Stimulated activated effector memory CD8-positive, alpha-beta T cell treated with anti-CD3 and anti-CD28 coated beads, Interleukin-12 subunit alpha, Interleukin-12 subunit beta, amount 100 ng/mL, for 72 hours (primary cell): ENCODE measurements around the gene SRRM5.
"Not testable (repeated sequence)": the region's sequence is repeated elsewhere in the genome, so short reads cannot be mapped to it uniquely, and the experiment has no call there.

ENCODE experiments used
- ATAC-seq: fragments of 150-1000 bp; cut with Tn5 transposase; 2 replicates; pipeline ENCODE4 v1.10.0; 2021
- DNase-seq, 2 donors: peaks; one replicate each; pipeline ENCODE4 v3.0.0; 2021 to 2022; ENCODE audit warnings: low spot score in 2 of 2
- H3K27ac Mint-ChIP-seq: one replicate; pipeline ENCODE4 v1.8.0; 2022; ENCODE audit warnings: mild to moderate bottlenecking, mixed read lengths
- H3K36me3 Mint-ChIP-seq: one replicate; pipeline ENCODE4 v1.8.0; 2022; ENCODE audit warnings: mild to moderate bottlenecking, mixed read lengths
- H3K4me1 Mint-ChIP-seq: one replicate; pipeline ENCODE4 v1.8.0; 2022; ENCODE audit warnings: mixed read lengths
- H3K4me3 Mint-ChIP-seq: one replicate; pipeline ENCODE4 v1.8.0; 2022; ENCODE audit warnings: mild to moderate bottlenecking, mixed read lengths
- H3K9me3 Mint-ChIP-seq: one replicate; pipeline ENCODE4 v1.8.0; 2022; ENCODE audit warnings: mixed read lengths

The SRRM5 gene

DNA sequence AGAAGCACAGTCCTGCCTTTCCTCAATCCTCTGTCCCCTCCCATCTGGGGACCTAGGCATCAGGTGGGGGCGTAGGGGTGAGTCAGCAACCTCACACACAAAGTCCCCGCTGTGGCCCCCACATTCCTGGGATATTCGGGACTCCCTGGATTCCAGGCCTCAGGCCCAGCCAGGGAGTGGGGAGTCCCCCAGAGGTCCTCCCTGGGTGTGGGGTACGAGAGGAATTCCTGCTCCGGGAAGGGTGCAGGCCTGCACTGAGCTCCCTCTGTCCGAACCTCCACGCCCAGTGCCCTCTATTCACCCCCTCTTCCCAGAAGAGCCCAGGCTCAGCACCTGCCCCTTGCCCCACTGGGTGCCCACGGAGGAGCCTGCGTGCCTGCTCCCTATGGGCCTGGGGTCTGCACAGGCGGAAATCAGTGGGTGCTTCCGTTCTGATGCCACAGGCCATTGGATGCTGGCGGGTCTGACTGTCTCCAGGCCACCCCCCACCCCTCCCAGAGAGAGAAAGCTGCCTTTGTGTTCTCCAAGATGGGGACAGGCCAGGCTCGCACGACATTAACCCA, 24.3 kb downstream of the SRRM5 start:
- peaks cover 28% of the 10 kb centered on the region for H3K4me1 Mint-ChIP-seq
- H3K27ac Mint-ChIP-seq, result no peak overlapping the region
- DNase-seq, result no peak
- no peak for ATAC-seq
- H3K9me3 Mint-ChIP-seq, result no peaks in the 10 kb centered on the region
- no peaks in the 10 kb centered on the region for H3K36me3 Mint-ChIP-seq
- no peak overlapping the region for H3K4me3 Mint-ChIP-seq

DNA sequence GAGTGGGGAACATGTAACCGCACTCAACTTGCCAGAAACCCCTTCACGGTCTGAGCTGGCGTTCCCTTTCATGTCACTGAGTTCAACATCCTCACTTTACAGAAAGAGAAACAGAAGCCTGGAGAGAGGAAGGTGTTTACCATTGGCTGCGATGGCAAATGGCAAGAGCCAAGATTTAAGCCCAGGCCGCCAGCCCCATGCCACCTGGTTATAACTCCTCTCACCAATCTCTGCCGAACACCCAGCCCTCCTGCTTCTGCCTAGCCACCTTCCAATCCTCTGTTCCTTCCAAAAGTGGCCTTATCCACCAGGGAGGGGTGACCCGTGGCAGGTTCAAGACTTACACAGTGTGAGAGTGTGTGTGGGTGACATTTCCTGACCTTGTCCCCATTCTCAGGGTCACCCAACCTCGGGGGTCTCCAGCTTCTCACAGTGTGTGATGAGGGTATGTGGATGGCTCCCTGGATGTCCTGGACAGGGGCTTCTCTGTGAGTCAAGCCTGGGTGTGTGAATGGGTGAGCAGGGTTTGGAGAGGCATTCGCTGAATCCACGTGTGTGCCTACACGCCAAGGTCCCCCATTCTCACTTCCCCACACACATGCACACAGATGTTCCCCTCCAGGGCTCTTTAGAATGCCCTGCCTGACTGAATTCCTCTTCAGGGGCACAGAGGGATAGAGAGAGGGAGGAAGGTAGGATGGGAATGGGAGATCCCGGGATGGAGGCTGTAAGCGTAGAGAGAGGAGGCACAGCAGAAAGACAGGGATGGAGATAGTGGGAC, 26.5 kb downstream of the SRRM5 start:
- no peaks in the 10 kb centered on the region for H3K36me3 Mint-ChIP-seq
- no peak for DNase-seq
- no peaks in the 10 kb centered on the region for H3K9me3 Mint-ChIP-seq
- ATAC-seq, result no peak
- peaks cover 32% of the 10 kb centered on the region for H3K4me1 Mint-ChIP-seq
- H3K4me3 Mint-ChIP-seq, result peak overlapping the region; percentile 65
- H3K27ac Mint-ChIP-seq, result no peak overlapping the region

- Mint-ChIP-seq H3K4me3 (peak overlapping the region; percentile 65), H3K27ac (no peak overlapping the region), H3K9me3 (no peaks in the 10 kb centered on the region), H3K36me3 (no peaks in the 10 kb centered on the region), H3K4me1 (peaks cover 32% of the 10 kb centered on the region)
- DNase-seq (no peak), ATAC-seq (no peak)
Measured at GRCh38 chr19:43638995-43639518, 27.2 kb downstream of the SRRM5 start.

- no peaks in the 10 kb centered on the region for H3K36me3 Mint-ChIP-seq
- H3K4me3 Mint-ChIP-seq, result peak within 1 kb of the TSS; percentile 65
- ATAC-seq (peak; percentile 80), DNase-seq (peak; percentile 23 to 61)
- H3K27ac Mint-ChIP-seq, result no peak within 1 kb of the TSS
- no peaks in the 10 kb centered on the region for H3K9me3 Mint-ChIP-seq
- peaks cover 32% of the 10 kb centered on the region for H3K4me1 Mint-ChIP-seq
Measured at GRCh38 chr19:43639519-43640423, 27.9 kb downstream of the SRRM5 start, which contains the start of gene CADM4. TSS of gene CADM4 (minus strand) at chr19:43639850. CDS start at chr19:43639790, 60 bp downstream.

GRCh38 chr19:43640424-43640757, 28.5 kb downstream of the SRRM5 start:
- DNase-seq (no peak), ATAC-seq (no peak)
- H3K4me1 Mint-ChIP-seq, result peaks cover 26% of the 10 kb centered on the region
- no peak overlapping the region for H3K27ac Mint-ChIP-seq
- no peaks in the 10 kb centered on the region for H3K9me3 Mint-ChIP-seq
- peak overlapping the region; percentile 65 for H3K4me3 Mint-ChIP-seq
- H3K36me3 Mint-ChIP-seq, result no peaks in the 10 kb centered on the region

- H3K27ac Mint-ChIP-seq, result peak overlapping the region; percentile 10
- H3K9me3 Mint-ChIP-seq, result no peaks in the 10 kb centered on the region
- H3K4me3 Mint-ChIP-seq, result peak overlapping the region; percentile 65
- ATAC-seq (no peak), DNase-seq (no peak)
- H3K4me1 Mint-ChIP-seq, result peaks cover 25% of the 10 kb centered on the region
- peaks cover 4% of the 10 kb centered on the region for H3K36me3 Mint-ChIP-seq
Measured at GRCh38 chr19:43641333-43641732, 29.4 kb downstream of the SRRM5 start.

GRCh38 chr19:43642531-43642930, 30.6 kb downstream of the SRRM5 start:
- H3K36me3 Mint-ChIP-seq, result peaks cover 16% of the 10 kb centered on the region

DNA sequence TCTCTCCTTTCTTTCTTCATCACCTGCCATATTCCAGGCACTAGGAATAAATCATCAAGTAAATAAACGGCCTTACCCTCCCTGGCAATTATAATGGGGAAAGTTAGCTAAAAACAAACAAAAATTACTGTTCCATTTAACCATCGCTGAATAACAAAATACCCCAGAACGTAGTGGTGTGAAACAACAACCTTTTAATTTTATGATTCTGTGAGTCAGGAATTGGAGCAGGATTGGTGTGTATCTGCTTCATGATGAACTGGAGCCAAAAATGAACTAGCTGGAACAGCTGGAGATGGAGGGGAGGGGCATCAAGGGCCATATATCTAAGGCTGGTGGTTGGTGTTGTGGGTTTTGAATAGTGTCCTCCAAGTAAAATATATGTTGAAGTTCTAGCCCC, 31.4 kb downstream of the SRRM5 start:
- Mint-ChIP-seq H3K4me3 (no peak overlapping the region), H3K4me1 (peaks cover 25% of the 10 kb centered on the region), H3K36me3 (peaks cover 24% of the 10 kb centered on the region), H3K9me3 (no peaks in the 10 kb centered on the region), H3K27ac (no peak overlapping the region)
- ATAC-seq (no peak), DNase-seq (no peak)

More at GRCh38 chr19:43642531-43642930, 30.6 kb downstream of the SRRM5 start:
- no peak for ATAC-seq
- Mint-ChIP-seq H3K27ac (no peak overlapping the region), H3K9me3 (no peaks in the 10 kb centered on the region), H3K4me1 (peaks cover 25% of the 10 kb centered on the region), H3K4me3 (no peak overlapping the region)
- no peak for DNase-seq

GRCh38 chr19:43644181-43644580, 32.3 kb downstream of the SRRM5 start:
- H3K27ac Mint-ChIP-seq, result no peak overlapping the region
- no peaks in the 10 kb centered on the region for H3K9me3 Mint-ChIP-seq
- H3K4me3 Mint-ChIP-seq, result no peak overlapping the region
- H3K4me1 Mint-ChIP-seq, result peaks cover 18% of the 10 kb centered on the region
- DNase-seq (no peak), ATAC-seq (no peak)
- peaks cover 30% of the 10 kb centered on the region for H3K36me3 Mint-ChIP-seq

GRCh38 chr19:43648633-43649032, 36.7 kb downstream of the SRRM5 start:
- ATAC-seq, result no peak
- H3K36me3 Mint-ChIP-seq, result peaks cover 72% of the 10 kb centered on the region
- H3K9me3 Mint-ChIP-seq, result no peaks in the 10 kb centered on the region
- peak overlapping the region; percentile 23 for H3K27ac Mint-ChIP-seq
- H3K4me3 Mint-ChIP-seq, result no peak overlapping the region
- no peaks in the 10 kb centered on the region for H3K4me1 Mint-ChIP-seq
- DNase-seq, result no peak

DNA sequence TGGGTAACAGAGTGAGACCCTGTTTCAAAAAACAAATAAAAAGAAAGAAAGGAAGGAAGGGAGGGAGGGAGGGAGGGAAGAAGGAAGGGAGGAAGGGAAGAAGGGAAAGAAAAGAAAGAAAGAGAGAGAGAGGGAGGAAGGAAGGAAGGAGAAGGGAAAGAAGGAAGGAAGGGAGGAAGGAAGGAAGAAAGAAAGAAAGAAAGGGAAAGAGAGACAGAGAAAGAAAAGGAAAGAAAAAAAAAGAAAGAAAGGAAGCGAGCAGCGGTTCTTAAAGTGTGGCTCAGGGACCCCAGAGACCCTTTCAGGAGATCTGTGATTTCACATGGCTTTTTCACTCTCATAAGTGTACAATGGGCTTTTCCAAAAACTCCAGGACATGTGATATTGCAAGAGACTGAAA, 37.6 kb downstream of the SRRM5 start:
- Mint-ChIP-seq H3K27ac (no peak overlapping the region), H3K9me3 (no peaks in the 10 kb centered on the region), H3K4me1 (no peaks in the 10 kb centered on the region), H3K36me3 (peaks cover 81% of the 10 kb centered on the region), H3K4me3 (no peak overlapping the region)
- no peak for DNase-seq
- no peak for ATAC-seq

DNA sequence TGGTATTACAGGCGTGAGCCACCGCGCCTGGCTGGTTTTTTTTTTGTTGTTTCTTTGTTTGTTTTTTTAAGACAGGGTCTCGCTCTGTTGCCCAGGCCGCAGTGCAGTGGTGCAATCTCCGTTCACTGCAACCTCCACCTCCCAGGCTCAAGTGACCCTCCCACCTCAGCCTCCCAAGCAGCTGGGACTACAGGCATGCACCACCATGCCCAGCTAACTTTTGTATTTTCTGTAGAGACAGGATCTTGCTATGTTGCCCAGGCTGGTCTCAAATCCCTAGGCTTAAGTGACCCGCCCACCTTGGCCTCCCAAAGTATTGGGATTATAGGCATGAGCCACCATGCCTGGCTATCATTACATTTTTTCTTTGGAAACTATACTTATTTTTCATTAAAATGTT, 38.4 kb downstream of the SRRM5 start:
- H3K4me1 Mint-ChIP-seq, H3K9me3 Mint-ChIP-seq, H3K27ac Mint-ChIP-seq, DNase-seq, ATAC-seq, H3K4me3 Mint-ChIP-seq: not testable (repeated sequence)
- peaks cover 88% of the 10 kb centered on the region for H3K36me3 Mint-ChIP-seq

GRCh38 chr19:43651758-43652545, 40.1 kb downstream of the SRRM5 start:
- Mint-ChIP-seq H3K36me3 (peaks cover 95% of the 10 kb centered on the region), H3K27ac (no peak overlapping the region)
- ATAC-seq, result peak; percentile 39

GRCh38 chr19:43652546-43652874, 40.6 kb downstream of the SRRM5 start:
- Mint-ChIP-seq H3K27ac (no peak overlapping the region), H3K36me3 (peaks cover 95% of the 10 kb centered on the region), H3K9me3 (no peaks in the 10 kb centered on the region)

More at GRCh38 chr19:43651758-43652545, 40.1 kb downstream of the SRRM5 start:
- H3K4me1 Mint-ChIP-seq, result no peaks in the 10 kb centered on the region
- no peaks in the 10 kb centered on the region for H3K9me3 Mint-ChIP-seq
- no peak overlapping the region for H3K4me3 Mint-ChIP-seq
- peak in 1 of 2 donors; percentile 63 for DNase-seq

GRCh38 chr19:43656436-43656835, 44.5 kb downstream of the SRRM5 start:
- no peak overlapping the region for H3K4me3 Mint-ChIP-seq
- no peak for ATAC-seq
- no peaks in the 10 kb centered on the region for H3K9me3 Mint-ChIP-seq
- no peaks in the 10 kb centered on the region for H3K4me1 Mint-ChIP-seq
- no peak for DNase-seq
- peaks cover 82% of the 10 kb centered on the region for H3K36me3 Mint-ChIP-seq
- H3K27ac Mint-ChIP-seq, result no peak overlapping the region

More at GRCh38 chr19:43652546-43652874, 40.6 kb downstream of the SRRM5 start:
- DNase-seq (no peak), ATAC-seq (no peak)
- no peaks in the 10 kb centered on the region for H3K4me1 Mint-ChIP-seq
- no peak overlapping the region for H3K4me3 Mint-ChIP-seq
